Activated CD8-positive, alpha-beta memory T cell treated with anti-CD3 and anti-CD28 coated beads, Interleukin-2, amount 50 U/mL, for 1 hour (primary cell): ENCODE results near the gene MRPL23.

Experiments used
- DNase-seq: peaks from one replicate; pipeline ENCODE4 v3.0.0-alpha.2; 2020; ENCODE audit errors: extremely low read depth

MRPL23 gene

DNA sequence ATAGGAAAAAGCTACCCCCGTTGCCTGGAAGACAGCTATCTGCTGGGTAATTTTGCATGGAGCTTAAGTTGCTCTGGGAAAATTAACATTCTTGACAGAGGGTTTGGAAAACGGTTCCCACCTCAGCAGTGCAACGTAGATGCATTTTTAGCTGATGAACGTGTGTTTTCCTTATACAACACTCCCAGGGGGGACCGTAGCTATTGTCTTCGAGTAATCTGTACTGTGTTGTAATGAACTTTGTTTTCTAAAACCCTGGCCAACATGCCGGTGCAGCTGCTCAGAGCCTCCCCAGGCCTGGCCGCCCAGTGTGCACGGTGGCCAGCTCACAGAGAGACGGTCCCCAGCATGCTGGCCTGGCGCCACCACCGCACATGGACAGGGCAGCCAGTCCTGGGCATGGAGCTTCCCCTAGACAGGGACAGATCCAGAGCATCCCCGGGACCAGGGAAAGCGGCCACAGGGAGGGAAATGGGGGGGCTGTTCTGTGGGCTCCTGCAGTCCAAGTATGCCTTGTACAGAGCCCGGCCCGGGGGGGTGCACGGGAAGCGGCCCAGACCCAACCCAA lies 25.5 kb upstream of the MRPL23 start:
- no peak for DNase-seq

DNA sequence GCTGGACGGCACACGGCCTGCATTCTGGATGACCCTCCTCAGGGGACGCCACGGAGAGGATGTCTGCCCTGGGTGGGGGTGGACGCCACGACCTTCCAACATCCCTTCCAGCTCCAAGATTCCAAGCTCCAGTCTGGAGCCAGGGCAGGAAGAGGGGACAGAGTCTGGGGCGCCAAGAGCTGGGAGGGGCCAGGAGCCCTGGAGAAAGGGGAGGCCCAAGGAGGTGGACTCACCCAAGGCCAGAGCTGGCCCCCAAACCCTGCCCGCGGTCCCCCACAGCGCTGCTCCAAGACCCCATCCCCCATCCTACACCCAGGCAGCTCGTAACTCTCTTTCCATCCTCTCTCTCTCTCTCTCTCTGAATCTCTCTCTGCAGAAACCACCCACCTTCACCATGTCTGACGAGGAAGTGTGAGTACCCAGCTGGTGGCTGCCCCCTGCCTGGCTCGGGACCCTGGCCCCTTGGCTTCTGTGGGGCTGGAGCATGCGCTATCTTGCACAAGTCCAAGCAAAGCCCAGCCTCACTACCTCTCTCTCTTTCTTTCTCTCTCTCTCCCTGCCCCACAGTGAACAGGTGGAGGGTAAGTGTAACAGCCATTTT lies 24.6 kb upstream of the MRPL23 start:
- DNase-seq: no peak

DNA sequence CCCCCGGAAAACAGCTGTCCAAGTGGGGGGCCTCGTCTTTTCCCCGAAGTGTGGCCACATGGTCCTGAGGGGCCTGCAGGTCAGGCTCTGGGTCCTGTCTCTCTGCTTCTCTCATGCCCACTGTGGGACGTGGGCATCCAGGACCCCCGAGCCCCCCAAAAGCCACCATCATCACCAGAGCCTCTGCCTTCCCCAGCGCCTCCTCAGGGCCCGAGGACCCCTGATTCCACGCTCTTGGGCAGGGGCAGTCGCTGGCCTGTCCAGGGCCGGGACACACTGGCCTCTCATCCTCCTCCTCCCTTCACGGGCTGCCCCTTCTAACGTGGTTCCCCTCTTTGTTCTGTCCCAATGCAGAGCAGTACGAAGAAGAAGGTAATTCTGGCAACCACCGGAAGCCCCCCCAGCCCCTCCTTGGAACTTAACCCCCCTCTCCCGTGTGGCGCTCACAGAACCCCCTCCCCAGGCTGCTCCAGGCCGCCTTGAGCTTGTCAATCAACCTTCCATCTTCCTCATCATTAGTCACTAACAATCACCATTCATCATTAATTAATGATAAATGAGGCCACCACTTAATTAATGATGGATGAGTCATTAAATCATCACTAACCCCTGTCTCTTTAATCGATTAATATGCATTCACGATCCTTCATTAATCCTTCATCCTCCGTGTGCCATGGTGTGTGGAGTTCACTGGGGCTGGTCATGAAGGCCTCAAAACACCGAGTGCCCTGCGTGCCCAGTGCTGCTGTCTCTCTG lies 23.8 kb upstream of the MRPL23 start:
- no peak for DNase-seq

DNA sequence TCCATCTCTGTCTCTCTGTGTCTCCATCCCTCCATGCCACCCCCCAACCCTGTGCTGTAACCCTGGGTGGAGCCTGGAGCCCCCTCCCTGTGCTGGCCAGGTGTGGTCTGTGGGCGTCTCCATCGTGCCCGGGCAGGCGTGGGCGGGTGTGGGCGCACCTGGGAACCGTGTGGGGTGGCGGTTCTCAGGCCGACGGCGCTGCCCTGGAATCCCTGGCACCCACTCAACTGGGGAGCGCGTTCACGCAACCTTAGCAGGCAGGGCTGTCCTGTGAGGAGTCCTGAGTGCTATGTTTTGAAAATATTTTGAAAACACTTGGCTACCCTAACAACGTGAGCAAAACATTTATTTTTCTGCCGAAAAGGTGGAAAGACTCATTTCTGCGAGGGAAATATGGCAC lies 23.0 kb upstream of the MRPL23 start:
- DNase-seq: no peak

DNA sequence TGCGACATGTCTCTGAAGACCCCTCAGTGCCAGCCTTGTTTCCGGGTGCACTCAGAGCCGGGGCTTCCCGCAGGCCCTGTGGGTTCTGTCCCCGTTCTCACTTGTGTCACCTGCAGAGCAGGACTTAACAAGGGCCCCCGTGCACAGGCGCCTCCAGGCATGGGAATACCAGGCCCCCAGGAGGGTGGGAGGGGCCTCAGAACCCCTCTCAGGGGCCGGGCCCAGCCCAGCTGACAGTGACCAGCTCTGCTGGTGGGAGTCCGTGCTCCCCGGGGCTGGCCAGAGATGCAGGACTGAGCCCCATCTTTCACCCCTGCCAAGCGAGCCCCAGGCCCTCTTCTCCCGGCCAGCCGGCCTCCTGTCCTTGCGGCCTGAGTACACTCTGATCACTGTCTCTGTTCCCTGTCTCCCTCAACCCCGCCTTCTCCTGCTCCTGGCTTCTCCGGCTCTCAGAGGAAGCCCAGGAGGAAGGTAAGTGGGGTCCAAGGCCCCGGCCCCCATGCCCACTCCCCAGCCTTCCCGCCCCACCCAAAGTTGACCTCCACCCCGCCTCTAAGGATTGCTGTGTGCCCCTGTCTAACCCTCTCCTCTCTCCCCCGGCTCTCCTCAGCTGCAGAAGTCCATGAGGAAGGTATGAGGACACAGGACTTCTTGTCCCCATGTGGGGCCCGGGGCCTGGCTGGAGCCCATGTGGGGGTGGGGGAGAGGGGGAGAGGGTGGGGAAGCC lies 22.3 kb upstream of the MRPL23 start:
- DNase-seq: no peak

DNA sequence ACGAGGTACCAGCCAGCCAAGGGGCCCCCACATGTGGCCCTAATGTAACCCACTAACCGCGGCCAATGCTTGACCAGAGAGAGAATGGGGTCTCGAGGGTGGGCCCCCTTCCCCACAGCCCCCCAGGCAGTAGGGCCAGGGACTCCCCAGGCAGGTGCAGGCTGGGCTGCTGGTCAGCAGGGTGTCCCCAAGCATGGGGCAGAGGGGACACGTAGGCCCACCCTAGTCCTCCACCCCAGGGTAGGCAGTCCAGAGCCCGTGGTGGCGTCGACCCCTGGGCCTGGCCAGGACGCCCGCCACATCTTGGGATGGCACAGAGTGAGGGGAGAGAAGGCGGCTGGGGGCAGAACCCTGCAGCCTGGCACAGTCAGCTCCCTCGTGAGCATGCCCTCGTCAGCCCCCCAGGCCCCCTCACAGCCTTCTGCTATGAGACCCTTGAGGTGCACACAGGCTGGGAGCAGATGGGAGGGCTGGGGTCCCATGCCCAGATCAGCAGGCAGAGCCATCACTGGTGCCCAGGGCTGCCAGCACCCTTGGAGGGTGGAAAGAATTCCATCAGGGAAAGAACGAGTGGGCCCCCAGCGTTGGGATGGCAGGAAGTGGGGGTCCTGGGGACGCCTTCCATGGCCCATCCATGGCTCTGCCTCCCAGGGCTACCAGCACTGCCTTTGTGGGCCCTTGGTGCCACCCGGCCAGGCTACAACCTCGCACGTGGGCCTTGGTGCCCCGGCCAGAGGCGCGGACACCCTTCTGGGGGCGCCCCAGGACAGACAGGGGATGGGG lies 21.6 kb upstream of the MRPL23 start:
- no peak for DNase-seq

DNA sequence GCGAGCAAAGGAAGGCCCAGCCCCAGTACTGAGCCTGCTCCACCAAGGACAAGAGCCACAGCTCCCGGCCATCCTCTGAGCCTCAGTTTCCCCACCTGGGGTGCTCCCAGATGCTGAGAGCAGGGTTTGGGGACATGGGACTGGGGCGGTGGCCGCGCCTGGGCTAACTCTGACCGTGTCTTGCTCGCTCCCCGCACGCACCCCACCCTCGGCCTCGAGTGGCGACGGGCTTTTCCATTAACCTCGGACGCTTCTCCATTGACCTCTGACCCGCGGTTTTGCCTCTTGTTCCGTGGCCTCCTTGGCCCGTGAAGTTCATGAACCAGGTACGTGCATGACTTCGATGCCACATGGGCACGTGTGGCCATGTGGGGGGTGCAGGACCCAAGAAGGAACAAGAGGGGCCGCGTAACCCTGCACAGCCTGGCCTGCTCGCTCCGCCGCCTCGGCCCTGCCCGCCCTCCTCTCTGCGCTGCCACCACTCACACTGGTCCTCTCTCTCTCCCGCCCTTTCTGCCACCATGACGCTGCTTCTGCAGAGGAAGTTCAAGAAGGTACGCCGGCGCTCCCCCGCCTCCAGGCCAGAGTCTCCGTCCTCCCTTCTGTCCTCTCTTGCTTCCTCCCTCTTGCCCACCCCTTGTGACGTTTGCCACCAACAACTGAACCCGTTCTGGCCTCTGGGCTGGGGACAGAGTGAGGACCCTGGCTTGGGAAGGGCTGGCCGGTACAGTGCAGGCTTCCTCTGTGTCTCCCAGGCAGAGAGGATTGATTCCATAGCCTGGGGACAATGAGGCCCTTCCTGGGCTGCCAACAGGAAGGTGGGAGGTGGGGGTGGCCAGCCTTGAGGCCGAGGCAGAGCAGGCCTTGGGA lies 20.7 kb upstream of the MRPL23 start:
- DNase-seq: no peak

DNA sequence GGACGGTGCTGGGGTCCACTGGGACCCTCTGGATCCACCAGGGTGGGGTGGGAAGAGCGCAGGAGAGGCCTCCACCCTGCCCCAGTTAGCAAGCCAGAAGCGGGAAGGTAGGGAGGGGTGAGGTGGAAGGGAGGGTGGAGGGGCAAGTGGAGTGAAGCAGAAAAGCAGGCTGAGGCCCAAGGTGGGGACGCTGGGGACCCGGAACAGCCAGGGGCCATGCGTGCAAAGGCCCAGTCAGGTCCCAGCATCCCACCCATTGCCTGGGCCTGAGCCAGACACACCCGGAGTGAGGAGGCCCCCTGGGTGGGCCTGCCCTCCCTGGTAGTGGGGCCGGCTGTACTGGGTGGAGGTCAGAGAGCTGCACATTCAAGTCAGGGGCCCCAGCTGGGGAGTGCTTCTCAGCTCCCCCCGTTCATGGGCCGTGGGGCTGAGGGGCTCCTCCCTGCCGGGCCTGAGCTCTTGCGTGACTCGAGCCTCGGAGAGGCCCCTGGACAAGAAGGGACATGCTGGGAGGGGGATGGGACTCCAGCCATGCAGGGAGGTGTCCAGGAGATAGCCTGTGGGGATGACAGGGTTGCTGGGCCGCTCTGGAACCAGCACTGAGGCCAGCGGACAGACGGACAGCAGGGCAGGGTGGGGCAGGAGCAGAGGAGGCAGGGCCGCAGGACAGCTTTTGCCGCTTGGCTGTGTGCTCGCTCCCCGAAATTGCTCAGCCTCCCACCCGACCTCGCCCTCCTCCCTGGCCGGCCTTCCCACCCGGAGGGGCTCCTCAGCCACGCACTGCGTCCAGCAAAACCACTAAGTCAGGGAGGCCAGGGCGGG lies 19.9 kb upstream of the MRPL23 start:
- no peak for DNase-seq

DNA sequence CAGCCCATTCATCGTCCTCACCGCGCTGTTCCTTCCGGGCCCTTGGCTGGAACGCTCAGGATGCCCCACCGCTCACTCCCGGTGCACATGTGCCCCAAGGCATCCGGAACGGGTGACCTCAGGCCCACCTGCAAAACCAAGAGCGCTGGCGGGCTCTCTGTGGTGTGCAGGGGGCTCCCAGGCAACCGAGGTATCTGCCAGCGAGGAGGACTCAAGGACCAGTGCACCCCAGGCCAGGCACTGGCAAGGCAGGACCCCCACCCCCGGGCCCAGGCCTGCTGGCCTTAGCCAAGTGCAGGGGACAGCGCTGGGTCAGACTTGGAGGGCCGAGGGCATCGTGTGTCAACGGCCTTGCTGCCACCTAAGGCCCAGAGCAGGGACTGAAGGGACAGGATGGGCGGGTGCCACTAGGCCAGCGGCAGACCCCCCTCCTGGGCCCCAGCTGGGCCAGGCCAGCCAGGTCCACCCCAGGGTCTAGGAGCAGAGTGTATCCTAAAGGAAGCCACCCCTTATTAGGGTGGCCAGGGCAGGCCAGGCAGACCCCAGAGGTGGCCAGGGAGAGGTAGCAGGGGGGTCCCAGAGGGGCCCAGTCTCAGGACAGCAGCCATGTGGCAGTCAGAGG lies 19.2 kb upstream of the MRPL23 start:
- no peak for DNase-seq

DNA sequence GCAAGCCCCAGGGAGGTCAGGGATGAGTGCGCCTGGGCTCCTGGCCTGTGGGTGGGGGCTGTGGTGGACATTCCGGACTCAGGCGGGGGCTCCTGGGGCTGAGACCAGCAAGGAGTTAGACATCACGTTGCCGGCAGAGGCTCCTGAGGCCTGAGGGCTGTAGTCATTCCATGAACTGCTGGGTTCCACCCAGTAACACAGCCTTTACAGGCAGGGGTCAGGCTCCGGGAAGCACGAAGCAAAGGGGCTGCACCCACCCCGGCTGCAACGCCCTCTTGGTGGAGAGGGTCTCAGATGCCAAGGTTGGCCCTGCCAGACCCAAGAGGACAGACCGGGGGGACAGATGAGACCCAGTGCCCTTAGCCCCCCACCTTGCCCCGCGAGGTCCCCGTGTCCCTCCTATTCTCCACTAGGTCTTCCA lies 18.7 kb upstream of the MRPL23 start:
- no peak for DNase-seq

DNA sequence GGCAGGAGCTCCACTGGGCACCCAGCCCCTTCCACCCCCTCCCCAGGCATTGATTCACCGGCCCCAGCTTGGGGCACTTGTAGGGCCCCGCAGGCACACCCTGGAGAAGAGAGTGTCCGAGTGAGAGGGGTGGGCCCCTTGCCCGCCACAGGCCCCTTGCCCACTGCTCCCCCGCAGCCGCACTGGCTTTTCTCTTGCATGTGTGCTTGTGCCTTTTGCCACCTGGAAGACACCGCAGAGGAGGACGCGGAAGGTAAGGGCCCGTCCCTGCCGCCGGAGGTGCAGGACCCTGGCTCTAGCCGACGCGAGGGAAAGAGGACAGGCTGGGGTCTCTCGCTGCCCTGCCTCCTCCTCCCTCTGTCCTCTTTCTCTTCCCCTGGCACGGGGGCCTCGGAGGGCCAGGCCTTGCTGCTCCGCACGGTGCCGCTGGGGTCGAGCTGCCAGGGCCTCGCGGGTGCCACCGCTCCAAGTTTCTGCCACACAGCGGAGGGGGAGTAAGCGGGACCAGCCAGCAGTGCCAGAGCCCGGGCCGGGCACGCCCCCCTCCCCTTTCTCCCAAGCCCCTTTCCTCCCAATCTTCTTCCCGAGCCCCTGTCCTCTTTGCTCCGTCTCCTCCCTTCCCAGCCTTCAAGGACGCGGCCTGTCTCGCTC lies 18.1 kb upstream of the MRPL23 start:
- no peak for DNase-seq

DNA sequence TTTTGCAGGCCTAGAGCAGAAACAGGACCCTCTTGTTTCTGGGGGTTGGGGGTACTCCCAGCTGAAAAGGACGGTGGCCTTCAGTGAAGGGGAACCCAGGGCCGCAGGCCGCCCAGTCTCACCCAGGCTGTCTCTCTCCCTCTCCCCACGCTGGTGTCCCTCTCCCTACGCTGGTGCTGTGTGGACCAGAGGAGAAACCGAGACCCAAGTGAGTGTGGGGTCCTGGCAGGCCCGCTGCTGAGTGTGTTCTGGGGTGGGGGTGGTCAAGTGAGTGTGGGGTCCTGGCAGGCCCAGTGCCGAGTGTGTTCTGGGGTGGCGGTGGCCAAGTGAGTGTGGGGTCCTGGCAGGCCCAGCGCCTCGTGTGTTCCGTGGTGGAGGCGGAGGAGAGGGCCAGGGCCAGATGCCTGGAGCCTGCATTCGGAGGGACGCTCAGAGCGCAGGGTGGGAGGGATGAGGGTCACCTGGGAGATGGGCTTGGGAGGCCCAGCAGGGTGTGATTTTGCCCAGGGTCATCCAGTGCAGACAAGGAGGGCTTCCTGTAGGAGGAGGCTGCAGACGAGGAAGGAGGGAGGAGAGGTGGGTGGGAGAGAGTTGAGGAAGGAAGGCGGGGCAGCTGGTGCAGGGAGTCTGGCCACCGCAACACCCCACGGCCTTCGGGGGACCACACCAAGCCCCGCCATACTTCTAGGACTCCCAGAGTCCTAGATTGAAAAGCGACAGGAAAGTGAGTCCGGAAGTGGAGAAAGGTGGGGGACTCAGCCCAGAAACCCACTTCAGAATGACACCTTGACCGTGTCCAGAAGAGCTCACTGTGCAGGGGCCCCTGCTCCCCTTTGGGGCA lies 17.3 kb upstream of the MRPL23 start:
- DNase-seq: no peak

DNA sequence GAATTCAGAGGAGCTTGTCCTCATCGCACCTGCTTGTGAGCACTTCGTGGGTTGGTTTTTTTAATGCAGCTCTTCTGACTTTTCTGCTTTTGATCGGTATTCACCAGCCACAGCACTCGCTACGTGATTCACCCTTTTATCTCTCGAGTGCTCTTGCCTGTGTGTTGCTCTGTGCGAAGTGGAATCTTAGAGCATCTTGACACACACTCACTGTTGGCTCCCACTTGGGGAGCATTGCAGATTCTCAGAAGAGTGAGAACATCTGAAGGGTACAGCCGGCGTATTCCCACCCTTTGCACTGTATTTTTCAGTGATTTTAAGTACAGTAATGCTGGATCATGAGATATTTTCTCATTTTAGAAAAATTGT lies 16.7 kb upstream of the MRPL23 start:
- DNase-seq: no peak

DNA sequence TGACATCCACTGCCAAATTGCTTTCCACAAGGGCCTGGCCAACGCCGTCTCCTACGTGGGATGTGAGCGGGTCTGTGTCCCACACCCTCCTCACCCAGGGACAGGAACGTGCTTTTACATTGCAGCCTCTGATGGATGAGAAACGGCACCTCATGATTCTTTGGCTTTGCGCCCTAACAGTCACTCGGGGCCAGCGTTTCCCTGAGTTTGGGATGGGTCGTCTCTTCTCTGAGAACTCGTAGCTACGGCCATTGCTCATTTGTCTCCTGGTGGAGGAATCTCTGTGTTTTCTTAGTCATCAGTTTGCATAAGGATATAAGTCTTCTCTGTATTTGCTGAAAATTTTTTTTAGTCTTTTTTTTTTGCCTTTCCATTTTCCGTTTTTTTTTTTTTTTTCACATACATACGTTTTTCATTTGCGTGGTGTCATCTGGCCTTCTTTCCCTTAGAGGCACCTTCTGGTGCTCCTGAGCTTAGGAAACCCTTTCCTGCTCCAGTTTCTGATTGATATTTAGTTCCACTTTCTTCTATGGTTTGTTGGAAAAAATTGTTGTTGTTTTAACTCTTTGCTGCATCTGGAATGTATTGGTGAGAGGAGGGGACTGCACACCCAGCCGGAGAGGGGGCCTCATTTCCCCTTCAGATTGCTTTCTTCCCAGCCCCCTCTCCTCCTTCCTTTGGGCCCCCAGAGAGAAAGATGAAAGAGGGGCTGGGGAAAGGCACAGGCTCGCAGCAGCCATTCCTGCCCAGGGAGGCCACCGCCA lies 15.6 kb upstream of the MRPL23 start:
- DNase-seq: no peak

DNA sequence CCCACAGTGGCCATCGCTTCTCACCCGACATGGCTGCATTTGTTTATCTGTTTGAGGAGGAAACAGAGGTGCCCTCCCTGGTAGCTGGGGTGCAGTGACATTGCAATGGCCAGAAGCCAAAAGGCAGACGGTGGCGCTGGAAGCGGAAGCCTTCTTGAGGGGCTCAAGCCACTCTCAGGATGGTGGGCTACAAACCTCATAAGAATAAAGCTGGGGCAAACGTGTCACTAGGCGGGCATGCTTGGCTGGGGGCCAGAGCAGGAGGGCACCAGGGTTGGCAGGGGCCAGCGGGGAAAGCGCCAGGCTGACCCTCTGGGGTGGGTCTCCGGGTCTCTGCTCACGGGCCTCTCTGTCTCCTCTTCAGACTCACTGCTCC lies 15.0 kb upstream of the MRPL23 start:
- no peak for DNase-seq

DNA sequence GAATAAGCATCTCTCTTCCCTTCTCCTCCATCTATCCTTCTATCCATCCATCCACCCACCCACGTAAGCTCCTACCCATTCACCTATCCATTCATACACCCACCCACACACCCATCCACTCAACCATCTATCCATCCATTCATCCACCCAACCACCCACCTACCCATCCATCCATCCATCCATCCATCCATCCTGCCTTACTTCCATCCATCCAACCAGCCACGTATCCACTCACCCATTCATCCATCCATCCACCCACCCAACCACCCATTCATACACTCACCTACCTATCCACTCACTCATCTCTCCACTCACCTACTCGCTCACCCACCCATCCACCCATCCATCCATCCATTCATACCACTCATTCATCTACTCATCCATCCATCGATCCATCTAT lies 14.5 kb upstream of the MRPL23 start:
- DNase-seq: no peak
